Skin epidermis (tissue), 12 donors: ENCODE measurements around the gene PDZK1.
"Not testable (repeated sequence)": the region's sequence is repeated elsewhere in the genome, so short reads cannot be mapped to it uniquely, and the experiment has no call there.

Source experiments
- H3K27ac ChIP-seq, 21 experiments: fragments of 200-600 bp; sonication (generic) in 11 of 21; one replicate each; pipeline ENCODE4 v1.5.0; 2020; ENCODE audit warnings: mild to moderate bottlenecking in 3 of 21, inconsistent platforms in 2 of 21, moderate library complexity in 2 of 21
- H3K4me3 ChIP-seq, 7 experiments: fragments of 200-600 bp; sonication (generic) in 2 of 7; one replicate each; pipeline ENCODE4 v1.5.0; 2020; ENCODE audit warnings: inconsistent platforms in 2 of 7, mild to moderate bottlenecking in 2 of 7, moderate library complexity in 1 of 7

The PDZK1 gene

GRCh38 chr1:145714524-145715111 is 7.5 kb upstream of the PDZK1 start:
- Histone ChIP-seq H3K4me3 (no peak overlapping the region), H3K27ac (no peak overlapping the region)

- H3K27ac ChIP-seq: no peak overlapping the region
These were observed 4.1 kb upstream of the PDZK1 start for GRCh38 chr1:145711213-145711651.

GRCh38 chr1:145710291-145711027 is 3.3 kb upstream of the PDZK1 start:
- no peak overlapping the region for H3K4me3 ChIP-seq
- H3K27ac ChIP-seq: no peak overlapping the region

More at GRCh38 chr1:145711213-145711651, 4.1 kb upstream of the PDZK1 start:
- no peak overlapping the region for H3K4me3 ChIP-seq

GRCh38 chr1:145708063-145708462 is 895 bp upstream of the PDZK1 start:
- H3K4me3 ChIP-seq: no peak overlapping the region

GRCh38 chr1:145706086-145706664 is 993 bp downstream of the PDZK1 start:
- Histone ChIP-seq H3K27ac (no peak overlapping the region), H3K4me3 (no peak overlapping the region)

More at GRCh38 chr1:145708063-145708462, 895 bp upstream of the PDZK1 start:
- H3K27ac ChIP-seq: no peak overlapping the region

- Histone ChIP-seq H3K4me3 (no peak overlapping the region), H3K27ac (no peak overlapping the region)
These were observed 1.5 kb downstream of the PDZK1 start for GRCh38 chr1:145705622-145706021.

- no peak overlapping the region for H3K27ac ChIP-seq
- H3K4me3 ChIP-seq: no peak overlapping the region
These were observed 4.3 kb downstream of the PDZK1 start for GRCh38 chr1:145702826-145703225.

- Histone ChIP-seq H3K27ac (no peak overlapping the region), H3K4me3 (no peak overlapping the region)
These were observed 5.1 kb downstream of the PDZK1 start for GRCh38 chr1:145702052-145702451.

- Histone ChIP-seq H3K4me3 (no peak overlapping the region), H3K27ac (no peak overlapping the region)
These were observed 5.8 kb downstream of the PDZK1 start for GRCh38 chr1:145701306-145701862.

- Histone ChIP-seq H3K4me3 (no peak overlapping the region), H3K27ac (no peak overlapping the region)
These were observed 10.6 kb downstream of the PDZK1 start for GRCh38 chr1:145696630-145696960.

GRCh38 chr1:145695821-145696629 is 11.1 kb downstream of the PDZK1 start:
- no peak overlapping the region for H3K4me3 ChIP-seq
- H3K27ac ChIP-seq: no peak overlapping the region

GRCh38 chr1:145692785-145693443 is 14.3 kb downstream of the PDZK1 start:
- Histone ChIP-seq H3K27ac (no peak overlapping the region), H3K4me3 (no peak overlapping the region)

- no peak overlapping the region for H3K4me3 ChIP-seq
- H3K27ac ChIP-seq: peak overlapping the region in 9 of 21 experiments; percentile 14 to 67 (median 38)
These were observed 16.3 kb downstream of the PDZK1 start for GRCh38 chr1:145690587-145691558.

GRCh38 chr1:145689922-145690321 is 17.2 kb downstream of the PDZK1 start:
- peak overlapping the region in 3 of 21 experiments; percentile 9 to 66 (median 55) for H3K27ac ChIP-seq
- no peak overlapping the region for H3K4me3 ChIP-seq

GRCh38 chr1:145688924-145689323 is 18.2 kb downstream of the PDZK1 start:
- H3K4me3 ChIP-seq: no peak overlapping the region
- peak overlapping the region in 1 of 21 experiments; percentile 66 for H3K27ac ChIP-seq

- H3K4me3 ChIP-seq: no peak overlapping the region
- no peak overlapping the region for H3K27ac ChIP-seq
These were observed 18.8 kb downstream of the PDZK1 start for GRCh38 chr1:145688328-145688727.

- not testable (repeated sequence) for H3K4me3 ChIP-seq, H3K27ac ChIP-seq
These were observed 21.1 kb downstream of the PDZK1 start for GRCh38 chr1:145686078-145686477.

GRCh38 chr1:145684858-145685257 is 22.3 kb downstream of the PDZK1 start:
- not testable (repeated sequence) for H3K4me3 ChIP-seq, H3K27ac ChIP-seq
